H9 (cell line): ENCODE results near the gene FOLR3. TPM values are rescaled to one million over a fixed set of nuclear protein-coding genes. Genes with fewer than 3 reads are reported as not detected.

ENCODE experiments used
- DNase-seq: peaks from one replicate; pipeline ENCODE4 v3.0.0-alpha.2; 2017
- H2AFZ ChIP-seq: one replicate; pipeline ENCODE4 v1.6.1; 2013; ENCODE audit warnings: mild to moderate bottlenecking, low read length, control low read depth, moderate library complexity
- H2AK5ac ChIP-seq: 2 replicates; pipeline ENCODE4 v1.6.1; 2013; ENCODE audit warnings: low read length, control low read depth, mixed read lengths; ENCODE audit not compliant: insufficient read length
- H2BK120ac ChIP-seq: one replicate; pipeline ENCODE4 v1.6.1; 2013; ENCODE audit warnings: low read depth, mild to moderate bottlenecking, low read length, control low read depth, inconsistent platforms; ENCODE audit not compliant: poor library complexity, severe bottlenecking
- H2BK12ac ChIP-seq: 2 replicates; pipeline ENCODE4 v1.6.1; 2013; ENCODE audit warnings: low read length, control low read depth, mixed read lengths, low read depth; ENCODE audit not compliant: insufficient read length
- H2BK15ac ChIP-seq: 2 replicates; pipeline ENCODE4 v1.6.1; 2013; ENCODE audit warnings: low read depth, low read length, control low read depth
- H2BK20ac ChIP-seq: one replicate; pipeline ENCODE4 v1.6.1; 2013; ENCODE audit warnings: low read depth, mild to moderate bottlenecking, low read length, control low read depth, inconsistent platforms; ENCODE audit not compliant: poor library complexity, severe bottlenecking
- H2BK5ac ChIP-seq: 2 replicates; pipeline ENCODE4 v1.6.1; 2013; ENCODE audit warnings: low read length, control low read depth, mixed read lengths; ENCODE audit not compliant: insufficient read length
- H3K14ac ChIP-seq: 2 replicates; pipeline ENCODE4 v1.6.1; 2013; ENCODE audit warnings: low read length, control low read depth; ENCODE audit not compliant: insufficient read depth
- H3K18ac ChIP-seq: 2 replicates; pipeline ENCODE4 v1.6.1; 2013; ENCODE audit warnings: low read depth, mild to moderate bottlenecking, mixed read lengths, low read length, control low read depth; ENCODE audit not compliant: insufficient read length
- H3K23ac ChIP-seq: 2 replicates; pipeline ENCODE4 v1.6.1; 2013; ENCODE audit warnings: low read length, control low read depth, mixed read lengths, low read depth; ENCODE audit not compliant: insufficient read length
- H3K23me2 ChIP-seq: 2 replicates; pipeline ENCODE4 v1.6.1; 2013; ENCODE audit warnings: low read depth, mild to moderate bottlenecking, mixed read lengths, low read length, control low read depth; ENCODE audit not compliant: insufficient read length, poor library complexity, severe bottlenecking
- H3K27ac ChIP-seq: 2 replicates; pipeline ENCODE4 v1.5.1; 2013; ENCODE audit warnings: low read length, control low read depth, mixed read lengths, low read depth; ENCODE audit not compliant: insufficient read length
- H3K27me3 ChIP-seq: 2 replicates; pipeline ENCODE4 v1.6.1; 2013; ENCODE audit warnings: low read length, control low read depth, inconsistent platforms; ENCODE audit not compliant: insufficient read depth
- H3K4ac ChIP-seq: 2 replicates; pipeline ENCODE4 v1.6.1; 2013; ENCODE audit warnings: low read depth, mild to moderate bottlenecking, control low read depth, inconsistent platforms, low read length, moderate library complexity
- H3K4me1 ChIP-seq: 2 replicates; pipeline ENCODE4 v1.6.1; 2013; ENCODE audit warnings: low read length, control low read depth, inconsistent platforms; ENCODE audit not compliant: insufficient read depth
- H3K4me2 ChIP-seq: 2 replicates; pipeline ENCODE4 v1.6.1; 2013; ENCODE audit warnings: low read length, control low read depth, mixed read lengths; ENCODE audit not compliant: insufficient read length, insufficient read depth
- H3K56ac ChIP-seq: 2 replicates; pipeline ENCODE4 v1.6.1; 2013; ENCODE audit warnings: low read depth, mild to moderate bottlenecking, mixed read lengths, low read length, control low read depth; ENCODE audit not compliant: insufficient read length
- H3K79me1 ChIP-seq: 2 replicates; pipeline ENCODE4 v1.6.1; 2013; ENCODE audit warnings: low read depth, mild to moderate bottlenecking, moderate library complexity, low read length, control low read depth, inconsistent platforms; ENCODE audit not compliant: insufficient read depth, poor library complexity, severe bottlenecking
- H3K79me2 ChIP-seq: 2 replicates; pipeline ENCODE4 v1.6.1; 2013; ENCODE audit warnings: low read length, control low read depth, inconsistent platforms; ENCODE audit not compliant: insufficient read depth
- H3K9ac ChIP-seq: 2 replicates; pipeline ENCODE4 v1.6.1; 2013; ENCODE audit warnings: low read length, control low read depth, mixed read lengths; ENCODE audit not compliant: insufficient read length; ENCODE audit errors: extremely low read depth
- H3K9me3 ChIP-seq: one replicate; pipeline ENCODE4 v1.6.1; 2013; ENCODE audit warnings: low read depth, low read length, inconsistent platforms; ENCODE audit not compliant: control insufficient read depth
- H3T11ph ChIP-seq: one replicate; pipeline ENCODE4 v1.6.1; 2013; ENCODE audit warnings: mild to moderate bottlenecking, low read length, control low read depth, inconsistent platforms
- H4K20me1 ChIP-seq: one replicate; pipeline ENCODE4 v1.6.1; 2013; ENCODE audit not compliant: control insufficient read depth, insufficient read length, insufficient read depth
- H4K5ac ChIP-seq: 2 replicates; pipeline ENCODE4 v1.6.1; 2013; ENCODE audit warnings: low read depth, mild to moderate bottlenecking, mixed read lengths, low read length, control low read depth; ENCODE audit not compliant: insufficient read length
- H4K8ac ChIP-seq: replicated peaks from 2 replicates; pipeline ENCODE4 v1.6.1; 2013; ENCODE audit warnings: low read length, control low read depth, mixed read lengths, low read depth; ENCODE audit not compliant: insufficient read length
- H4K91ac ChIP-seq: 2 replicates; pipeline ENCODE4 v1.6.1; 2013; ENCODE audit warnings: low read depth, mild to moderate bottlenecking, moderate library complexity, mixed read lengths, low read length, control low read depth; ENCODE audit not compliant: insufficient read length
- H3K27ac Mint-ChIP-seq, 3 experiments: 2 replicates in 2 of 3; 3 replicates in 1 of 3; pipeline ENCODE4 v1.8.0; 2020 to 2021; ENCODE audit warnings: mixed read lengths in 3 of 3, mild to moderate bottlenecking in 1 of 3, moderate library complexity in 1 of 3
- H3K27me3 Mint-ChIP-seq: 2 replicates; pipeline ENCODE4 v1.8.0; 2021; ENCODE audit warnings: low read depth, mild to moderate bottlenecking, moderate library complexity, mixed read lengths
- H3K36me3 Mint-ChIP-seq, 3 experiments: 2 replicates in 2 of 3; 3 replicates in 1 of 3; pipeline ENCODE4 v1.8.0; 2020 to 2021; ENCODE audit warnings: low read depth in 3 of 3, mixed read lengths in 3 of 3; ENCODE audit not compliant: insufficient read depth in 1 of 3
- H3K4me1 Mint-ChIP-seq, 2 experiments: 2 replicates each; pipeline ENCODE4 v1.8.0; 2020; ENCODE audit warnings: mixed read lengths in 2 of 2
- H3K4me3 Mint-ChIP-seq, 2 experiments: 2 replicates in 1 of 2; 3 replicates in 1 of 2; pipeline ENCODE4 v1.8.0; 2020 to 2021; ENCODE audit warnings: mild to moderate bottlenecking in 2 of 2, mixed read lengths in 2 of 2, moderate library complexity in 1 of 2
- H3K9me3 Mint-ChIP-seq, 2 experiments: 2 replicates in 1 of 2; 3 replicates in 1 of 2; pipeline ENCODE4 v1.8.0; 2020; ENCODE audit warnings: mild to moderate bottlenecking in 2 of 2, mixed read lengths in 2 of 2, moderate library complexity in 1 of 2
- CTCF ChIP-seq: fragments of 200-600 bp; sonication (generic); conservative IDR thresholded peaks from 3 replicates; pipeline ENCODE4 v1.8.0; 2021; ENCODE audit warnings: antibody characterized with exemption, mild to moderate bottlenecking
- WGBS: extraction: QIAGEN DNeasy Blood & Tissue Kit; methylation state at CpG from one replicate; pipeline ENCODE4 v1.1.7; 2013; ENCODE audit warnings: missing lambda C conversion rate, low lambda C conversion rate, mixed read lengths; ENCODE audit not compliant: insufficient read length; ENCODE audit errors: extremely low coverage; 5-methylcytosine and 5-hydroxymethylcytosine counted together
- total RNA-seq: library from RNA; stranded (reverse); gene quantifications from 2 replicates; pipeline ENCODE4 v1.2.1, GENCODE V29; 2021

FOLR3 gene
- total RNA-seq, 1 experiment from 2014 or later = not detected

DNA sequence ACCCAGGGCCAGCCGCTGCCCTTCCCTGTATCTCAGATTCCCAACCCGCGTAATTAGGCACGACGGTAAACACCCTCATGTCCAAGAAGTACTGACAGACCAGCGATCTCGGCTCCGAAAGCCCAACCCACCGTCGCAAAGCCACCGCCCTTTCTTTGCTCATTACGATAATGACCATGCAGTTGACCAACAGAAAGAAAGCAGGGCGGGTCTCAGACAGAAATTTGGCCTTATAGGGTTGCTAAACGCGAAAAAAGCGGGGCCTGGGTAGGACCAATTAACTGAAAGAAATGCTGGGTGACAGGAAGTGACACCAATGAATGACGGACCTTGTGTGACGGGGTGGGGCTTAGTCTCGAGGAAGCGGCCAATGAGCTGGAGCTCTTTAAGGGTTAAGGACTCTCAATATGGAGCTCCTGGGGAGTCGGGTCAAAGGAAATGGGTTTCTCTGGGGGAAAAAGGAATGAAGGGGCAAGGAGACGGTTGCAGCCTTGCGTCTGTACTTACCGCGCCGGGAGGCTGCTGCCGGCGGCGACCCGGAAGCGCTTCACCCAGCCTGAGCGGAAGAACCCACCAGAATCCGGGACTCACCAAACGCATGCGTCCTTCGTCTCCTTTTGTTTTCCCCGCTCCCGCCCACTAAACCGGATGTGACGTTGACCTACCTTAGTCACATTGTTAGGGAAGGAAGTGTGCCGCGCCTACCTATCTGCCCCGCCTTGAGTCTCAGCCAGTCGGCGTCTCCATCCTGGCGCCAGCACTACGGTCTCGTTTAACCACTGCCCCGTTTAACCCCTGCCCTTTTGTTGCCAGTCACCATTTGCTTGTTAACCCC lies 23.2 kb upstream of the FOLR3 start, which contains the start of gene ANAPC15:
ANAPC15 (minus strand) TSS at position 553 of the 835 bp plus-strand sequence. CDS start 1,419 bp downstream, outside the sequence.
- no peaks in the 10 kb centered on the region for H3K79me2 ChIP-seq
- peaks cover 1 to 25% (median 11%) of the 10 kb centered on the region in 3 experiments; a peak in 5 of 7 replicates for H3K36me3 Mint-ChIP-seq
- H3K4ac ChIP-seq = no peak within 1 kb of the TSS; the same call in 1 of the 2 replicates
- no peaks in the 10 kb centered on the region; the same call in 1 of the 2 replicates for H3K27me3 ChIP-seq
- H4K5ac ChIP-seq = peak within 1 kb of the TSS; percentile 76
- peaks cover 10% of the 10 kb centered on the region for H3K23me2 ChIP-seq
- no peaks in the 10 kb centered on the region for H3K9me3 ChIP-seq
- peaks cover 31% of the 10 kb centered on the region for H3K27me3 Mint-ChIP-seq
- no peaks in the 10 kb centered on the region for H4K20me1 ChIP-seq
- peaks cover 13% of the 10 kb centered on the region in 2 experiments for H3K4me1 Mint-ChIP-seq
- no peak within 1 kb of the TSS for H2BK15ac ChIP-seq
- H2AFZ ChIP-seq = no peak within 1 kb of the TSS
- H2BK120ac ChIP-seq = peak within 1 kb of the TSS; percentile 98
- H3K27ac ChIP-seq = peak within 1 kb of the TSS; percentile 82
- no peak within 1 kb of the TSS for H4K91ac ChIP-seq
- H3K9ac ChIP-seq = peak within 1 kb of the TSS; percentile 97
- H3K56ac ChIP-seq = peak within 1 kb of the TSS; percentile 29
- H3K18ac ChIP-seq = peak within 1 kb of the TSS; percentile 99
- peak within 1 kb of the TSS; percentile 77 for H3K4me2 ChIP-seq
- peak within 1 kb of the TSS; percentile 66 for H2BK5ac ChIP-seq
- no peak for TF ChIP-seq CTCF
- H3K79me1 ChIP-seq = no peaks in the 10 kb centered on the region
- peak within 1 kb of the TSS; percentile 89 to 91 for H3K4me3 Mint-ChIP-seq
- peak within 1 kb of the TSS; percentile 96 for H3T11ph ChIP-seq
- no peak within 1 kb of the TSS for H2AK5ac ChIP-seq
- no peaks in the 10 kb centered on the region for H3K4me1 ChIP-seq
- no peak within 1 kb of the TSS for H2BK20ac ChIP-seq
- H3K23ac ChIP-seq = no peak within 1 kb of the TSS
- peak within 1 kb of the TSS; percentile 99 for H3K14ac ChIP-seq
- peak; percentile 99 for DNase-seq
- no CpG with 5 or more reads among the region's 49 CpGs for WGBS
- peak within 1 kb of the TSS; percentile 35 for H2BK12ac ChIP-seq
- no peak within 1 kb of the TSS for H4K8ac ChIP-seq
- H3K27ac Mint-ChIP-seq = peak within 1 kb of the TSS; percentile 100
- H3K9me3 Mint-ChIP-seq = no peaks in the 10 kb centered on the region
